Stomach (tissue), 9 donors: ENCODE data around the gene FAM25G. TPM values are rescaled to one million over a fixed set of nuclear protein-coding genes. Genes with fewer than 3 reads are reported as not detected.

ENCODE experiments used
- DNase-seq, 2 donors: peaks; one replicate each; pipeline versions ENCODE4 v3.0.0 to v3.0.0-alpha.2; 2013 to 2019
- H3K27ac ChIP-seq, 5 donors: fragments of 200-600 bp in 4 of 5; sonication (generic) in 4 of 5; one replicate each; pipeline ENCODE4 v1.5.1; 2013 to 2019; ENCODE audit warnings: mild to moderate bottlenecking in 1 of 5, moderate library complexity in 1 of 5
- H3K27me3 ChIP-seq, 3 donors: fragments of 200-600 bp; sonication (generic); one replicate each; pipeline ENCODE4 v1.5.1; 2017 to 2019; ENCODE audit warnings: mixed run types in 1 of 3
- H3K36me3 ChIP-seq, 4 donors: fragments of 200-600 bp; sonication (generic); 1 replicate in 3 of 4; 2 replicates in 1 of 4; pipeline ENCODE4 v1.5.1; 2016 to 2019
- H3K4me1 ChIP-seq, 4 donors: fragments of 200-600 bp; sonication (generic); one replicate each; pipeline ENCODE4 v1.5.1; 2016 to 2019
- H3K4me3 ChIP-seq, 4 donors: fragments of 200-600 bp; sonication (generic) in 3 of 4; one replicate each; pipeline ENCODE4 v1.5.1; 2016 to 2019; ENCODE audit warnings: mild to moderate bottlenecking in 1 of 4
- H3K9me3 ChIP-seq, 4 donors: fragments of 200-600 bp; sonication (generic); one replicate each; pipeline ENCODE4 v1.5.1; 2016 to 2019
- EP300 ChIP-seq: sonication (generic); formaldehyde crosslinking; IDR thresholded peaks from one replicate; pipeline ENCODE4 v1.6.1; 2017; ENCODE audit warnings: antibody characterized with exemption
- POLR2AphosphoS5 ChIP-seq, 3 donors: sonication (generic); formaldehyde crosslinking; IDR thresholded peaks; one replicate each; pipeline ENCODE4 v1.6.1; 2016; ENCODE audit warnings: antibody characterized with exemption in 3 of 3
- WGBS, 5 donors: extraction: QIAGEN DNeasy Blood & Tissue Kit in 3 of 5; methylation state at CpG; one replicate each; pipeline versions ENCODE4 v1.1.5 to v1.1.7; 2013 to 2018; 5-methylcytosine and 5-hydroxymethylcytosine counted together
- intact Hi-C: fragments of 100-400 bp; cut with DNase I; formaldehyde crosslinking; loops from one replicate; pipeline ENCODE4 v1.15.1; 2023; ENCODE audit warnings: low total_unique reads
- polyA plus RNA-seq, 3 donors: library from polyadenylated mRNA; stranded (reverse); fragments of 200-250 nt; gene quantifications; one replicate each; pipeline ENCODE4 v1.2.3, GENCODE V29; 2013
- small RNA-seq, 4 donors: library from RNA; depleted of rRNA; stranded (forward); fragments of <200 nt; gene quantifications; one replicate each; pipeline ENCODE3, GENCODE V24; 2016
- total RNA-seq, 5 donors: library from RNA; depleted of rRNA; stranded (reverse); fragments of >200 nt; gene quantifications; one replicate each; pipeline versions ENCODE4 v1.1.0 to v1.2.3, GENCODE V29; 2014 to 2016
- TF ChIP-seq, protein P1 (sequence below), 7 experiments: fragments of 450-650 bp in 4 of 7; fragments of 200-600 bp in 3 of 7; sonication (generic) in 3 of 7; IDR thresholded peaks; one replicate each; pipeline ENCODE4 v1.5.1; 2016 to 2019; ENCODE audit warnings: antibody characterized with exemption in 7 of 7, control low read depth in 2 of 7, mild to moderate bottlenecking in 1 of 7
- donor health status: healthy with polysubstance abuse.
- donor health status: Bipolar disorder and iron deficiency.
- donor health status: healthy.

The FAM25G gene
- total and polyA plus RNA-seq, 8 donors, result not detected

- DNase-seq, result peak; percentile 78 to 82
- no peak overlapping the region for H3K4me3 ChIP-seq
- H3K4me1 ChIP-seq, result no peaks in the 10 kb centered on the region
- TF ChIP-seq POLR2AphosphoS5 (IDR thresholded peaks at IDR 0.05) (peak in 1 of 3 donors; percentile 47), EP300 (no peak)
- TF ChIP-seq, protein P1, sequence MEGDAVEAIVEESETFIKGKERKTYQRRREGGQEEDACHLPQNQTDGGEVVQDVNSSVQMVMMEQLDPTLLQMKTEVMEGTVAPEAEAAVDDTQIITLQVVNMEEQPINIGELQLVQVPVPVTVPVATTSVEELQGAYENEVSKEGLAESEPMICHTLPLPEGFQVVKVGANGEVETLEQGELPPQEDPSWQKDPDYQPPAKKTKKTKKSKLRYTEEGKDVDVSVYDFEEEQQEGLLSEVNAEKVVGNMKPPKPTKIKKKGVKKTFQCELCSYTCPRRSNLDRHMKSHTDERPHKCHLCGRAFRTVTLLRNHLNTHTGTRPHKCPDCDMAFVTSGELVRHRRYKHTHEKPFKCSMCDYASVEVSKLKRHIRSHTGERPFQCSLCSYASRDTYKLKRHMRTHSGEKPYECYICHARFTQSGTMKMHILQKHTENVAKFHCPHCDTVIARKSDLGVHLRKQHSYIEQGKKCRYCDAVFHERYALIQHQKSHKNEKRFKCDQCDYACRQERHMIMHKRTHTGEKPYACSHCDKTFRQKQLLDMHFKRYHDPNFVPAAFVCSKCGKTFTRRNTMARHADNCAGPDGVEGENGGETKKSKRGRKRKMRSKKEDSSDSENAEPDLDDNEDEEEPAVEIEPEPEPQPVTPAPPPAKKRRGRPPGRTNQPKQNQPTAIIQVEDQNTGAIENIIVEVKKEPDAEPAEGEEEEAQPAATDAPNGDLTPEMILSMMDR (IDR thresholded peaks at IDR 0.05), result peak in 3 of 7 experiments; percentile 47 to 52 (median 49)
- no peak overlapping the region for H3K27ac ChIP-seq
- no peaks in the 10 kb centered on the region for H3K36me3 ChIP-seq
- H3K9me3 ChIP-seq, result peaks cover 0 to 8% (median 1%) of the 10 kb centered on the region in 4 donors
- 23 to 48% (median 29%) methylated on average over 4 to 6 of the region's 6 CpGs for WGBS, 5 donors
- intact Hi-C loops, result no loop called here
- H3K27me3 ChIP-seq, result peaks cover 0 to 20% (median 0%) of the 10 kb centered on the region in 3 donors
Measured at GRCh38 chr10:47438857-47439474, 52.5 kb downstream of the FAM25G start.

Small RNA genes within 50 kb of the gene (small RNA-seq; reads per million reads assigned to genes)
- 0 reads per million in 4 donors for gene AL591684.3
- gene RNA5SP312, result 0 reads per million in 4 donors

Other genes starting within 250 kb of the FAM25G start
- 1 to 10 TPM in 1 of 5 donors, not detected in 4; 2.6 TPM for gene GDF10, start 191.5 kb downstream of the FAM25G start, total RNA-seq
- under 1 TPM in 2 of 3 donors, not detected in 1; 0.31 to 0.90 TPM for gene GDF10, start 191.5 kb downstream of the FAM25G start, polyA plus RNA-seq
- not detected for gene GDF2, start 169.2 kb downstream of the FAM25G start, total RNA-seq
- gene GDF2, start 169.2 kb downstream of the FAM25G start, polyA plus RNA-seq, result not detected
- gene RBP3, start 143.3 kb downstream of the FAM25G start, total RNA-seq, result not detected
- gene RBP3, start 143.3 kb downstream of the FAM25G start, polyA plus RNA-seq, result not detected
- gene ZNF488, start 107.4 kb downstream of the FAM25G start, total RNA-seq, result 10 to 100 TPM in 1 of 5 donors, 1 to 10 TPM in 1, under 1 TPM in 2, not detected in 1; 0.43 to 15.1 (median 1.4) TPM
- gene ZNF488, start 107.4 kb downstream of the FAM25G start, polyA plus RNA-seq, result under 1 TPM in 2 of 3 donors, not detected in 1; 0.50 to 0.68 TPM
- 1 to 10 TPM in 1 of 5 donors, not detected in 4; 4.8 TPM for gene ANXA8, start 7.6 kb downstream of the FAM25G start, total RNA-seq
- gene ANXA8, start 7.6 kb downstream of the FAM25G start, polyA plus RNA-seq, result 10 to 100 TPM in 1 of 3 donors, under 1 TPM in 2; 0.37 to 77.4 (median 0.61) TPM
- gene AGAP9, start 31.9 kb upstream of the FAM25G start, total RNA-seq, result 10 to 100 TPM in 4 of 5 donors, 1 to 10 TPM in 1; 1.4 to 40.3 (median 10.6) TPM
- 10 to 100 TPM in 1 of 3 donors, 1 to 10 TPM in 2; 3.1 to 10.8 (median 3.4) TPM for gene AGAP9, start 31.9 kb upstream of the FAM25G start, polyA plus RNA-seq